Measurements from ENCODE around the gene PLAGL2.
A peak's percentile ranks its signal among the peaks of the same experiment; 100 is the strongest.

PLAGL2 gene

GRCh38 chr20:32160341-32160740 is 47.2 kb downstream of the PLAGL2 start:
- CTCF ChIA-PET = interaction anchor here (0.9 to 1.3 kb wide), 2 partner anchors 9 kb away, joined by 3 to 4 read pairs; no protein-coding TSS in a partner anchor
- no peak for DNase-seq (ENCODE audit: extremely low spot score)
- POLR2A ChIA-PET = no interaction called here
- TF ChIP-seq CTCF (IDR thresholded peaks at IDR 0.05; ENCODE audit: control extremely low read depth, extremely low read depth, low read depth, missing control alignments) = no peak

- CTCF ChIA-PET = interaction anchor here (0.8 to 1.6 kb wide), 4 partner anchors 9 to 25 kb away, joined by 3 to 4 read pairs (median 3); no protein-coding TSS in a partner anchor
- TF ChIP-seq CTCF (IDR thresholded peaks at IDR 0.05; ENCODE audit: control extremely low read depth, extremely low read depth, low read depth, missing control alignments) = no peak
- DNase-seq (ENCODE audit: extremely low spot score) = no peak
- POLR2A ChIA-PET = no interaction called here
These were observed 47.7 kb downstream of the PLAGL2 start for GRCh38 chr20:32159766-32160221.

GRCh38 chr20:32158943-32159660 is 48.4 kb downstream of the PLAGL2 start:
- CTCF ChIA-PET = interaction anchor here (0.8 to 1.6 kb wide), 5 partner anchors 8 to 128 kb away, joined by 3 to 4 read pairs (median 3); no protein-coding TSS in a partner anchor
- no peak for DNase-seq (ENCODE audit: extremely low spot score)
- no peak for TF ChIP-seq CTCF (IDR thresholded peaks at IDR 0.05; ENCODE audit: control extremely low read depth, extremely low read depth, low read depth, missing control alignments)
- POLR2A ChIA-PET = no interaction called here

- no peak for DNase-seq (ENCODE audit: extremely low spot score)
- POLR2A ChIA-PET = no interaction called here
- CTCF ChIA-PET = interaction anchor here (1.0 to 1.6 kb wide), 2 partner anchors 9 to 128 kb away, joined by 3 read pairs; no protein-coding TSS in a partner anchor
- TF ChIP-seq CTCF (IDR thresholded peaks at IDR 0.05; ENCODE audit: control extremely low read depth, extremely low read depth, low read depth, missing control alignments) = no peak
These were observed 49.2 kb downstream of the PLAGL2 start for GRCh38 chr20:32158351-32158750.

GRCh38 chr20:32157611-32158010 is 49.9 kb downstream of the PLAGL2 start:
- ChIA-PET POLR2A (no interaction called here), CTCF (no interaction called here)
- TF ChIP-seq CTCF (IDR thresholded peaks at IDR 0.05; ENCODE audit: control extremely low read depth, extremely low read depth, low read depth, missing control alignments) = no peak
- no peak for DNase-seq (ENCODE audit: extremely low spot score)

GRCh38 chr20:32155017-32155981 is 52.2 kb downstream of the PLAGL2 start:
- ChIA-PET POLR2A (interaction anchor here (1.0 kb wide), 1 partner anchor 15 kb away, joined by 3 read pairs; no protein-coding TSS in a partner anchor), CTCF (interaction anchor here (0.7 to 1.4 kb wide), 3 partner anchors 26 to 345 kb away, joined by 3 read pairs; no protein-coding TSS in a partner anchor)
- DNase-seq (ENCODE audit: extremely low spot score) = peak; percentile 58
- peak; percentile 35 for TF ChIP-seq CTCF (IDR thresholded peaks at IDR 0.05; ENCODE audit: control extremely low read depth, extremely low read depth, low read depth, missing control alignments)

All from GM10248 (cell line).